Body of pancreas (tissue), 4 donors: ENCODE data around the gene LSMEM2.

Experiments used
- POLR2A ChIP-seq, 3 donors: fragments of 450-650 bp; IDR thresholded peaks; one replicate each; pipeline ENCODE4 v1.6.1; 2016; ENCODE audit warnings: antibody characterized with exemption in 3 of 3, mild to moderate bottlenecking in 2 of 3
- TF ChIP-seq, protein P1 (sequence below), 7 experiments: fragments of 450-650 bp in 4 of 7; fragments of 200-600 bp in 3 of 7; sonication (generic) in 3 of 7; IDR thresholded peaks; one replicate each; pipeline ENCODE4 v1.5.1; 2016 to 2019; ENCODE audit warnings: antibody characterized with exemption in 7 of 7

DNA sequence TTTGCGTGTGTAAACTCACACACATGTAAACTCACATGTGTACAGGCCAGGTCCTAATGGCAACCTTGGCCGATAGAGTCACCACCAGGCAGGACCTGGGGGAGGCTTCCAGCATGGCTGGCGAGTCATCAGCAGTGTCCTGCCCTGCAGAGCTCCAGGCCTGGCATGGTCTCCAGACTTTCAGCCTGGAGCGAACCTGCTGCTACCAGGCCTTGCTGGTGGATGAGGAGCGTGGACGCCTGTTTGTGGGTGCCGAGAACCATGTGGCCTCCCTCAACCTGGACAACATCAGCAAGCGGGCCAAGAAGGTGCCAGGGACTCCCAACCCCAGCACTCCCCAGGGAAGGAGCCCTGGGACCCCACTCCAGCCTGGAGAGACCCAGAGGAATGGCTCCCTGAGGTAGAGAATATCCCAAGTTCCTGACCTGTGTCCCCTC lies 8.9 kb upstream of the LSMEM2 start:
- no peak for TF ChIP-seq POLR2A (IDR thresholded peaks at IDR 0.05)
- TF ChIP-seq, protein P1, sequence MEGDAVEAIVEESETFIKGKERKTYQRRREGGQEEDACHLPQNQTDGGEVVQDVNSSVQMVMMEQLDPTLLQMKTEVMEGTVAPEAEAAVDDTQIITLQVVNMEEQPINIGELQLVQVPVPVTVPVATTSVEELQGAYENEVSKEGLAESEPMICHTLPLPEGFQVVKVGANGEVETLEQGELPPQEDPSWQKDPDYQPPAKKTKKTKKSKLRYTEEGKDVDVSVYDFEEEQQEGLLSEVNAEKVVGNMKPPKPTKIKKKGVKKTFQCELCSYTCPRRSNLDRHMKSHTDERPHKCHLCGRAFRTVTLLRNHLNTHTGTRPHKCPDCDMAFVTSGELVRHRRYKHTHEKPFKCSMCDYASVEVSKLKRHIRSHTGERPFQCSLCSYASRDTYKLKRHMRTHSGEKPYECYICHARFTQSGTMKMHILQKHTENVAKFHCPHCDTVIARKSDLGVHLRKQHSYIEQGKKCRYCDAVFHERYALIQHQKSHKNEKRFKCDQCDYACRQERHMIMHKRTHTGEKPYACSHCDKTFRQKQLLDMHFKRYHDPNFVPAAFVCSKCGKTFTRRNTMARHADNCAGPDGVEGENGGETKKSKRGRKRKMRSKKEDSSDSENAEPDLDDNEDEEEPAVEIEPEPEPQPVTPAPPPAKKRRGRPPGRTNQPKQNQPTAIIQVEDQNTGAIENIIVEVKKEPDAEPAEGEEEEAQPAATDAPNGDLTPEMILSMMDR (IDR thresholded peaks at IDR 0.05), result no peak
